Endothelial cell of umbilical vein (primary cell): ENCODE measurements around the gene ECEL1.

Experiments
- EZH2 ChIP-seq: IDR thresholded peaks from 2 replicates; pipeline ENCODE4 v1.6.1; 2012; ENCODE audit warnings: borderline replicate concordance, low read depth, mild to moderate bottlenecking, moderate library complexity, low read length, inconsistent platforms; ENCODE audit not compliant: severe bottlenecking
- FOS ChIP-seq: IDR thresholded peaks from 2 replicates; pipeline ENCODE4 v1.6.1; 2011; ENCODE audit warnings: mild to moderate bottlenecking, low read length, moderate library complexity, borderline replicate concordance; ENCODE audit not compliant: insufficient read depth
- GATA2 ChIP-seq: IDR thresholded peaks from 2 replicates; pipeline ENCODE4 v1.7.0; 2011; ENCODE audit warnings: low read depth, mild to moderate bottlenecking, moderate library complexity, mixed read lengths, low read length; ENCODE audit not compliant: insufficient read length, insufficient read depth
- JUN ChIP-seq: IDR thresholded peaks from 2 replicates; pipeline ENCODE4 v1.6.1; 2011; ENCODE audit warnings: borderline replicate concordance, low read depth; ENCODE audit not compliant: insufficient read length, insufficient read depth
- MYC ChIP-seq: IDR thresholded peaks from one replicate; pipeline ENCODE4 v1.6.1; 2011; ENCODE audit warnings: mild to moderate bottlenecking, low read depth, low read length
- POLR2A ChIP-seq: IDR thresholded peaks from 2 replicates; pipeline ENCODE4 v1.6.1; 2012; ENCODE audit warnings: low read depth, mild to moderate bottlenecking, control low read depth, low read length
- POLR2AphosphoS5 ChIP-seq: IDR thresholded peaks from 2 replicates; pipeline ENCODE4 v1.6.1; 2012; ENCODE audit warnings: low read depth, mild to moderate bottlenecking, control low read depth, low read length, moderate library complexity; ENCODE audit not compliant: insufficient read depth
- TF ChIP-seq, protein P1 (sequence below), 2 donors: IDR thresholded peaks; 1 replicate in 1 of 2; 2 replicates in 1 of 2; pipeline ENCODE4 v1.5.1; 2011; ENCODE audit warnings: low read length in 2 of 2, mild to moderate bottlenecking in 2 of 2, moderate library complexity in 2 of 2, control low read depth in 1 of 2, inconsistent platforms in 1 of 2, low read depth in 1 of 2; ENCODE audit not compliant: insufficient read depth in 1 of 2; ENCODE audit errors: extremely low read depth in 1 of 2
- TF ChIP-seq, protein P2 (sequence below): IDR thresholded peaks from 2 replicates; pipeline ENCODE4 v1.6.1; 2011; ENCODE audit not compliant: insufficient read depth, insufficient read length

GRCh38 chr2:232481322-232482140, 6.1 kb downstream of the ECEL1 start:
- TF ChIP-seq FOS (no peak), EZH2 (no peak), POLR2A (no peak), POLR2AphosphoS5 (no peak), JUN (no peak), GATA2 (no peak), MYC (no peak)
- TF ChIP-seq, protein P1, sequence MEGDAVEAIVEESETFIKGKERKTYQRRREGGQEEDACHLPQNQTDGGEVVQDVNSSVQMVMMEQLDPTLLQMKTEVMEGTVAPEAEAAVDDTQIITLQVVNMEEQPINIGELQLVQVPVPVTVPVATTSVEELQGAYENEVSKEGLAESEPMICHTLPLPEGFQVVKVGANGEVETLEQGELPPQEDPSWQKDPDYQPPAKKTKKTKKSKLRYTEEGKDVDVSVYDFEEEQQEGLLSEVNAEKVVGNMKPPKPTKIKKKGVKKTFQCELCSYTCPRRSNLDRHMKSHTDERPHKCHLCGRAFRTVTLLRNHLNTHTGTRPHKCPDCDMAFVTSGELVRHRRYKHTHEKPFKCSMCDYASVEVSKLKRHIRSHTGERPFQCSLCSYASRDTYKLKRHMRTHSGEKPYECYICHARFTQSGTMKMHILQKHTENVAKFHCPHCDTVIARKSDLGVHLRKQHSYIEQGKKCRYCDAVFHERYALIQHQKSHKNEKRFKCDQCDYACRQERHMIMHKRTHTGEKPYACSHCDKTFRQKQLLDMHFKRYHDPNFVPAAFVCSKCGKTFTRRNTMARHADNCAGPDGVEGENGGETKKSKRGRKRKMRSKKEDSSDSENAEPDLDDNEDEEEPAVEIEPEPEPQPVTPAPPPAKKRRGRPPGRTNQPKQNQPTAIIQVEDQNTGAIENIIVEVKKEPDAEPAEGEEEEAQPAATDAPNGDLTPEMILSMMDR (IDR thresholded peaks at IDR 0.05; ENCODE audit: extremely low read depth in 1 of 2, insufficient read depth in 1 of 2, low read depth in 1 of 2, low read length in 2 of 2) = no peak
- TF ChIP-seq, protein P2, sequence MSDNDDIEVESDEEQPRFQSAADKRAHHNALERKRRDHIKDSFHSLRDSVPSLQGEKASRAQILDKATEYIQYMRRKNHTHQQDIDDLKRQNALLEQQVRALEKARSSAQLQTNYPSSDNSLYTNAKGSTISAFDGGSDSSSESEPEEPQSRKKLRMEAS = no peak
